Activated T-helper 1 cell treated with Interleukin-2 at 50 U/mL for 16 hours (primary cell): Measurements from ENCODE around the gene SMTN.
"Not testable (repeated sequence)": the region's sequence is repeated elsewhere in the genome, so short reads cannot be mapped to it uniquely, and the experiment has no call there.

Experiments
- DNase-seq: peaks from one replicate; pipeline ENCODE4 v3.0.0-alpha.2; 2020; ENCODE audit warnings: low read depth

Gene SMTN

GRCh38 chr22:31090217-31091085, 9.3 kb downstream of the SMTN start:
- no peak for DNase-seq

GRCh38 chr22:31091106-31091975, 10.2 kb downstream of the SMTN start:
- DNase-seq: no peak

DNA sequence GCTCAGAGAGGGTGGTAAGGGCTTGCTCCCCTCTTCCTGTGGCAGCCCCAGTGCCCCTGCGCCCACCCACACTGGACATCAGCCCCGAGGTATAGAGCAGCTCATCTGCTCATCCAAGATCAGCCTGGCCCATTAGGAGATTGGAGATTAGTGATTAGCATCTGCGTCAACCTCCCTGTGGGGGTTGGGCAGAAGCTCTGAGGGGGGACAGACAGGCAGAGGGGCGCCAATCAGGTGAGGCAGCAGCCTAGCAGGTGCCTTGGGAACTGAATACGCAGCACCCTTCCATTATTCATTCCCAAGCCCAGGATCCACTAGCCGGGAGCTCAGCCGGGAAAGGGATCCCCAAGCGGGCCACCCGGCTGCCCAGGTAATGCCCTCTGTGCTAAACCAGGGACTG, 11.0 kb downstream of the SMTN start:
- no peak for DNase-seq

GRCh38 chr22:31093086-31093850, 12.2 kb downstream of the SMTN start:
- no peak for DNase-seq

GRCh38 chr22:31094021-31094551, 13.0 kb downstream of the SMTN start:
- DNase-seq: no peak

- no peak for DNase-seq
These were observed 13.6 kb downstream of the SMTN start for GRCh38 chr22:31094741-31095140.

DNA sequence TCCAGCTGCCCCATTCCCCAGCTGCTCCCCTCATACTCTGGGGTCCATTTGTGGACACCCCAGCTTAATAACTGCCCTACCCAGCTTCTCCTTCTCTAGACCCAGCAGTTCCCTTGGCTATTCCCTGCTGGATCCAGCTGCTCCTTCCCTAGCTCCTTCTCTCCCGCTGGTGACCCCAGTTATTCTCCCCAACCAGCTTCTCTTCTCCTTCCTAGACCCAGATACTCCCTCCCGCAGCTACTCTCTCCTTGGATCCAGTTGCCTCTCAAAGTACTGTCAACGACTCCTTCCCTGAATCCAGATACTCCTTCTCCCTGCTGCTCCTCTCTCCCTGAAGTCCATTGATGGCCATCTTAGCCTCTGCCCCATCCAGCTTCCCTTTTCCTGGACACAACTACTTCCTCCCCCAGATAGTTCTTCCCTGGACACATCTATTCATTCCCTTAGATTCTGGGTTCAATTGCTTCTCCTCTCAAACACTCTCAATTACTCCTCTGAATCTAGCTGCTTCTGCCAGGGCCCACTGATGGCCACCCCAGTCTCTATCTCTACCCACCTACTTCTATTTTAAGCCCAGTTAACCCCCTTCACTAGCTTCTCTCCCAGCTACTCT, 14.6 kb downstream of the SMTN start:
- no peak for DNase-seq

DNA sequence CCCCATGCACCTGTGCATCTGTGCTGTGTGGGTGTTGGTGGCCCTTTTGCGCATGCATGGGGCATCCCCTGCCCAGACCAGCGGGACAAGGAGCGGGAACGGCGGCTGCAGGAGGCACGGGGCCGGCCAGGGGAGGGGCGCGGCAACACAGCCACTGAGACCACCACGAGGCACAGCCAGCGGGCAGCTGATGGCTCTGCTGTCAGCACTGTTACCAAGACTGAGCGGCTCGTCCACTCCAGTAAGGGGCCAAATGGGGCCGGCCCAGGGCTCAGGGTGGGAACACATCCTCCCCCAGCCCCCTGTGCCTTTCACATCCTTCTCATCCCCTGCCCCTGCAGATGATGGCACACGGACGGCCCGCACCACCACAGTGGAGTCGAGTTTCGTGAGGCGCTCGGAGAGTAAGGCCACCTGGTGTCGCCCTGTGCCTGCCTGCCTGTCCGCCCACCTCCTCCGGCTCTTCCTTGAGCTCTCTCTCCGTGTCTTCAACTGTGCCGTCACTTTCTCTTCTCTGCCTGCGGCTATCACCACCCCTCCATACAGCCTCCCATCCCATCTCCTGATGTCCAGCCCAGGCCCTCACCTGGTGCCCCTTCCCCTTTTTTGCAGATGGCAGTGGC, 15.7 kb downstream of the SMTN start:
- no peak for DNase-seq

GRCh38 chr22:31097539-31097938, 16.4 kb downstream of the SMTN start:
- not testable (repeated sequence) for DNase-seq

GRCh38 chr22:31097941-31098631, 17.0 kb downstream of the SMTN start:
- no peak for DNase-seq

GRCh38 chr22:31098632-31099110, 17.6 kb downstream of the SMTN start:
- no peak for DNase-seq

DNA sequence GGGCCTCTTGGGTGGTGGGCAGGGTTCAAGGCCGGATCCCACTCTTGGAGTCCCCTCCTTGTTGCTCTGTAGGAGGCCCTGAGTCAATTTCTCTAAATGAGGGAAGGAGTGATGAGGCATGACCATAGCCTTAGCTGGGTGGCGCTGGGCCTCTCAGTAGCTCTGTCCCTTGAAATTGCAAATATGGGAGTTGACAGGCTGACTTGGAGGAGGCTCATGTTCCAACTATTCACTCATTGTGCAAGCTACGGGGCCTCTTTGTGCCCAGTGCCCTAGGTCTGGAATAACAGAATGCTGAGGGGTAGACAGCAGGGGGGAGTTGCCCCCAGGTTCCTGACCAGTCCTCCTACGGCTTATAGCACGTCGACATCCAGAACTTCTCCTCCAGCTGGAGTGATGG, 18.3 kb downstream of the SMTN start:
- DNase-seq: no peak

GRCh38 chr22:31099841-31100761, 19.0 kb downstream of the SMTN start:
- DNase-seq: no peak

- no peak for DNase-seq
These were observed 19.8 kb downstream of the SMTN start for GRCh38 chr22:31100762-31101525.

DNA sequence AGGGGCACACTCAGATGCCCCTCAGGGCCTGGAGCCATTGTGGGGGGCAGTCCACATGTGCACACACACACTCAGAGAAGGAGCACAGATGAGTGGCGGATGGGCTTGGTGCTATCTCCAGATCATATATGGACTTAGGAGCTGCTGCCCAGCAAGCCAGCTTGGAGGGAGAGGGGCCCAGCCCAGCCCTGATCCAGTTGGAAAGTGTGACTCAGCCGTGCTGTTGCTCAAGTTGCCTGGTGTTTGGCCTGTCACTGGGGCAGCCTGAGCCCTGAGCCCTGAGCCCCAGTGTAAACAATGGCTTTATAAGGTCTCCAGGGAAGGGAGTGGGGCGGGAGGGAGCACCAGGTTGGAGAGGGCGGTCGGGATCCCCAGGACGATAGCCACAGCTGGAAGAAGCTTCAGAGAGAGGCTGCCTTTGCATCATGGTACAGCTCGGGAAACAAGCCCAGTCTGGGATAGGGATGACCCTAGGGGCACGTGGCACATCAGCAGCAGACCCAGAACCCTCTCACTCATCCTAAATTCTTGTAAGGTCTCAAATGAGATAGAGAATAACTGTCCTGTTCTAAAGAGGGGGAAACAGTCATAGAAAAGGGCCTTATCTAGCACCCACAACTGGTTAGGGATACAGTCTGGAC, 21.4 kb downstream of the SMTN start:
- DNase-seq: no peak

GRCh38 chr22:31103111-31103510, 22.0 kb downstream of the SMTN start:
- DNase-seq: no peak

- DNase-seq: no peak
These were observed 23.0 kb downstream of the SMTN start for GRCh38 chr22:31103899-31104694.
